Stimulated activated CD4-positive, alpha-beta T cell treated with anti-CD3 and anti-CD28 coated beads, Interleukin-15, amount 100 ng/mL, for 1 hour (primary cell): ENCODE results near the gene IMMP1L.
"Not testable (repeated sequence)": the region's sequence is repeated elsewhere in the genome, so short reads cannot be mapped to it uniquely, and the experiment has no call there.

ENCODE experiments used
- DNase-seq, 2 donors: peaks; one replicate each; pipeline ENCODE4 v3.0.0-alpha.2; 2020; ENCODE audit warnings: low read depth in 1 of 2, low spot score in 1 of 2

IMMP1L gene, protein sequence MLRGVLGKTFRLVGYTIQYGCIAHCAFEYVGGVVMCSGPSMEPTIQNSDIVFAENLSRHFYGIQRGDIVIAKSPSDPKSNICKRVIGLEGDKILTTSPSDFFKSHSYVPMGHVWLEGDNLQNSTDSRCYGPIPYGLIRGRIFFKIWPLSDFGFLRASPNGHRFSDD

DNA sequence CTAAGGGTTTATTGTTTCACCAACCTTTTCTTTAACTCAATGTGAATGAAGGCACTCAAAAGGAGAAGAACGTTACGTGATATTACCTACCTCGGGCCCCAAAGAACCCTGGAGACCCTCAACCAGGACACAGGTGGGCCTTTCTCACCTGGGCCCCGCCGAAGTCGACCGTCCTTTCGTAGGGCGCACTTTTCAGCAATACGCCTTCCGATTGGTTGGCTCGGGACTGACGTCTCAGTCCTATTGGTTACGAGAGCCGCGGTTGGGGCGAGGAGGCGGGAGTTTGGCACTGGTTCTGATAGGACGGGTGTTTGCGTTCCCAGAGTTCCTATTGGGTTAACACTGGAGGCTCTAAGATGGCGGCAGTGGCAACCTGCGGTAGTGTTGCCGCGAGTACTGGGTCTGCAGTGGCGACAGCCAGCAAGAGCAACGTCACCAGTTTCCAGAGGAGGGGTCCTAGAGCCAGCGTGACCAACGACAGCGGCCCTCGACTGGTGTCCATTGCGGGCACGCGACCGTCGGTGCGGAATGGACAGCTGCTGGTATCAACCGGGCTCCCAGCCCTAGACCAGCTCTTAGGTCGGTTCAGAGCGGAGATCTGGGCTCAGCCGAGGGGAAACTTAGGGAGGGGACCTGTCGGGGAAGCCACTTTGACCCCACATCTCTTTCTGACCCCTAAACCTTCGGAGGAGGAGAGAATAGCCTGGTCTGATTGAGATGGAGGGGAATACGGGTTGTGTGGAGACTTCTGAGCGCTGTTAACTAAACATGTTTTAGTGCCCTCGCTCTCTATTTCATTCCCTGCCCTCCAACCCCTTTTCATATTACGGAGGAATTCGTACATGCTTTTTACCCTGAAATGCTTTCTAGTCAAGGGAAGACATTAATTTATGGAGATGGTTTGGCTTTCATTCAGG lies at the start of gene IMMP1L, which contains the start of gene ELP4:
Gene IMMP1L (minus strand): TSS at position 194 of the 917 bp plus-strand sequence. CDS start 46,346 bp downstream, outside the sequence.
Gene ELP4 (plus strand): TSS at position 339 of the 917 bp plus-strand sequence. CDS start 18 bp downstream, at position 357.
- DNase-seq: peak; percentile 84 to 85

DNA sequence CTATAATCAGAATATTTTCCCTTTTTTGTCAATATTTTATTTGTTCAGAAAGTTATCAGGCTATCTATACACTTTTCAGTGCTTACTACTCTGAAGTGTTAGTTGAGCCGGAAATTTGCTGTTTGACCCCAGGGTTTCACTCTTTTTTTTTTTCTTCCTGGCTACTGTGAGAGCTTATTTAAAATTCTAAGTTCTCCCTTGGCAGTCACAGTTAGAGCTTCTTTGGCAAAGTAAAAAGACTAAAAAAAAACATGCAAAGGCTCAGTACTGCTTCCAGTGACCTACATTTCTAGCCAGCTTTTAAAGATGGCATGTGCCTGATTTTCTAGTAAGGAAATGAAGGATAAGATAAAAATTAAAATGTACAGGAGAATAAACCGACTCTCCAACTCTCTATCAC lies 48.6 kb upstream of the IMMP1L start:
- DNase-seq: no peak

DNA sequence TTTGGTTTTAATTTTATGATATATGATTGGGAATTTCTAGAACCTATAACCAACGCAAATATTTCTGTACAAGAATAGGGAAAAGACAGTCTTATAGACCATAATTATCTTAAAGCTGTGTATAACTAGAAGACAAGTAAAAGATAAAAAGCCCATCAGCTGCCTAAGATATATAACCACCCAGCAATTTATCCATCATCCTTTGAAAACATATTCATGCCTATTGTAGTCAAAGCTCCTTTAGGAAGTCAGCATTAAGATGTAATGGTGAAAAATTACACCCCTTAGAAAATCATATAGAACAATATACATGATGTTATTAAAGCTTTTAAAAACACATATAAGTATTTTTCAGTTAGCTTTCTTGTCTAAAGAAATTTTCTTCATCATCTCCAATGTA lies 46.5 kb upstream of the IMMP1L start:
- DNase-seq: no peak

DNA sequence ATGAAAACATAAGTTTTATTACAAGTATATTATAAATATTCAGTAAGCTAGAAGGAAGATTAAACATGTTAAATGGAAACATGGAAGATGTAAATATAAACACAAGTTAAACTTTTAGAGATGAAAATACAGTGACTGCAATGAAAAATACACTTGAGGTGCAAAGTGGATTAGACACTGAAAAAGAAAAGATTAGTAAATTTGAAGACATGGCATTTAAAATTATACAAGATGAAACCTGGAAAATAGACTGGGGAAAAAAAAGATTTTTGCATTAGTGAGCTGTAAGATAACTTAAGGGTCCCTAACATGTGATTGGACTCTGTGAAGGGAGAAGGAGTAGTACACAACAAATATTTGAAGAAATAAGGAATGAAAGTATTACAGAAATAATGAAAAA lies 33.4 kb upstream of the IMMP1L start:
- DNase-seq: no peak

DNA sequence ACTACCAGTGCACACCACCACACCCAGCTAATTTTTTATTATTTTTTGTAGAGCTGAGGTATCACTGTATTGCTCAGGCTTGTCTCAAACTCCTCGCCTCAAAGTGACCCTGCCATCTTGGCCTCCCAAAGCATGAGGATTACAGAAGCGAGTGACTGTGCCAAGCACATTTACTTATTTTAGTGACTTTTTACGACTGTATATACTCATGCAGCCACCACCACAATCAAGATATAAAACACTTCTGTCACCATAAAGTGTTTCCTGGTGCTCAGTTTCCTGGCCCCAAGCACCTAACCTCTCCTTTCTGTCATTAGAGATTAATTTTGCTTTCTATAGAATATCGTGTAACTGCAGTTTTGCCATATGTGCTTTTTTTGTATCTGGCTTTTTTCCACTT lies 26.1 kb upstream of the IMMP1L start:
- DNase-seq: no peak

DNA sequence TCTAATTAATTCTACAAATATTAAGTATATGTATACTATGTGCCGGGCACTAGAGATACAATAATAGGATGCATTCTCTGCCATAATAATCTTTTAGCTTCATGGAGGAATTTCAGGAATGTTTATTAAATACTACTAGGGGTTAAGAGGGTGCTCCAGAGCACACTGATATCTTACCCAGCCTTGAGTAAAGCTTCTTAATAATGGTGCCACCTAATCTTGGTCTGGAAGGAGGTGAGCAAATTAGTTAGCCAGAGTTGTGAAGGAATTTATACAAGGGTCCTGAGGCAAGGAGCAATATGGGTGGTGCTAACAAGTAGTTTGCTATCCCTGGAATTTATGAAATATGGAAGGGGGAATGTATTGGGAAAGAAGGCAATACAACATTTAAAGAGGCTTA lies 21.9 kb upstream of the IMMP1L start:
- no peak for DNase-seq

DNA sequence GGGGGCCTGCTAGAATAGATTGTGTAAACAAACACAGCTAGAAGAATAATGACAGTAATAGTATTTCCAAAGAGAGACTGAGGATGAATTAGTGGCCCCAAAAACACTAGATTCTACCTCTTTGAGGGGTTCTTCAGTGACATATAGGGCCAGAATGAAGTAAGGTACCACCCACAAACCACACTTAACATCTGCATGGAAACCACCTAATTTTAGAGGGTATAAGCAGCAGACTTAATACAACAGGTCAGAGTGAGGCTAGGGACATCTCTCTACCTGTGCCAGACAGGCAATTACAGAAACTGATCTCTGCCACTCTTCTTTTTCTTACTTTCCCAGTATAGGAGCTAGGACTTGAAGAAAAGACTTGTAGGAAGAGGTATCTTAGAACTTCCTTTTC lies 20.3 kb upstream of the IMMP1L start:
- no peak for DNase-seq

DNA sequence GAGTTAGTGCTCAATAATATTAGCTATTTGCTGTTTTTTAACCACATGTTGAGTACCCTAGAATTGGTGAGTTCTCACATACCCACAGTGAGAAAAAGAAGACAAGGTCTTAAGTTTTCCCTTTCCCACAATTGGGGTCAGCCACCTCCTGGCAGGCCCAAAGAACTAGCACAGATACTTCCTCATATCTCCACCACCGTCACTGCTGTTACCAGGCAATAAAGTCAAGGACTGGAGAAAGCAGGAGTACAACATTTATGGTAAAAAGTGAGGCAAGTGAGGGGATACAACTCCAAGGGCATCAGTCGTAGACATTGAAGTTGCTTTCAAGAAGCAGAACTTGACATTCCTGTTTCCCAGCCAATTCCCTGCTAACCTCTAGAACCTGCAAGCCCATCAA lies 19.8 kb upstream of the IMMP1L start:
- no peak for DNase-seq

DNA sequence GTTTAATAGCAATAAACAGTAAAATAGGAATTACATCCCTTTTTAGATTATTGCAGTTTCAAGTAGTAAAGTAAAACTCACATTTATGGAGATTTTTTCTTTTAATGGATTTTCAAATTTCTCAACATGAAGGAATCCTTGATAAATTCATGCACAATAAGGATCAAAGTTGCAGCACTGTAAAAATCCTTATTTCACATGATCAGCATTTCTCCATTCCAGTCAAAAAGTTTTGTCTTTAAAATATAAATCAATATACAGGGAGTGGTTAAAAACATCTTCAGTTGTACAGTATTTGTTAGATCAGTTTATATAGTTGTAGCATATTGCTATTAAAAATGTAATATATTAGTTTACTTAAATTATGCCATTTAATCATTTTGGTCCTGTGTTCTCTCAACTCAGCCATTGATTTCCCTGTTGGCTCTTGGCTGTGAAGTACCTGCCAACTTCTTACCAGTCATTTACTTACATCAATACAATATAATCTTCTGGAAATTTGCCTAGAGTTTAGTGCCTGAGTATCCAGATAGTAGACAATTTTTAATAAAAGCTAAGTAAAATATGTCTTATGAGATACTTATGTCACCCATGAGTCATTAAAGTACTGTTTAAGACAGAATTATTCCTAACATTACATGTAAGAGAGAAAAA lies 12.2 kb upstream of the IMMP1L start:
- no peak for DNase-seq

DNA sequence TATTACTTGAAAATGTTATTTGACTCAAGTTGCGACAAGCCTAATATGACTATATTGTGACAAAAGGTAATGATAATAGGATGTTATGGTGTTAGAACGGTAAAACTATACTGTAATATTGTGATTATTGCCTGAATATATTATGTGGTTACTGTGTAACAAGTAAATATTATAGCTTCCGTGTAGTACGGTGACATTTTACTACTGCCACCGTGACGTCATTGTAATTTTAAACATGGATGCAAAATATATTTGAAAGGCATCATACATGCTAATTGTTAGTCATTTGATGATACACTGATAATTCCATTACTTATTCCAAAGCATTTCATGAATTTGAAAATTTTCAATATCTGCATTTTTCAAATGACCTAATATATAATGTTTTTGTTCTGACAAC lies 2.7 kb upstream of the IMMP1L start:
- DNase-seq: no peak

DNA sequence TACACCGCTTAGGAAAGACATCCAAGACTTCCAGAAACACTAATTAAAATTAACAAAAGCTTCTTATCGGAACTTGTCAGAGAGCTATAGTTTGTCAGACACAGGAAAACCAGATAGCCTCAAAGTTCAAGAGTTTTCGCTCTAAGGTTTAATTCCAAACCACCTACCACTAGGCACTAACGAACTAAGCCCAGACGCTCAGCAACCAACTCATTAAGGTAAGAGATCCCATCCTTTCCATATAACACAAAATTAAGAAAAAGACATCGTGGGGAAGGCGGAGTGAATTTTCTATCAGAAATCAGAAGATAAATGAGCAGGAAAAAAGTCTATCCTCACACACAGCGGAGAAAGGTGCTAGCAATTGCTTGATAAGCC lies 382 bp downstream of the IMMP1L start:
- DNase-seq: no peak

DNA sequence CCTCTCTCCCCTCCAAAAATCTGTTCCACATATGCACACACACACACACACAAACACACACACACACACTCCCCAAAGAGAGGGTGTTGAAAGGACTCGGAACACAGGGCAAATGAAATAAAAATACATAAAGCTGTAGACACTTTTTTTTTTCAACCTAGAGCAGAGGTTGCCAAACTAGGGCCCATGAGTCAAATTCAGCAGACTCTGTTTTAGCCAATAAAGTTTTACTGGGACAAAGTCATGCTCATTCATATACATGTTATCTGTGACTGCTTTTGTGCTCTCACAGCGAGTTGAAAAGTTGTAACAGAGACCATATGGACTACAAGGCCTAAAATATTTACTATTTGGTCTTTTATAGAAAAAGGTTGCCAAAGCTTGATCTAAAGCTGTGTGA lies 8.9 kb downstream of the IMMP1L start:
- no peak for DNase-seq

DNA sequence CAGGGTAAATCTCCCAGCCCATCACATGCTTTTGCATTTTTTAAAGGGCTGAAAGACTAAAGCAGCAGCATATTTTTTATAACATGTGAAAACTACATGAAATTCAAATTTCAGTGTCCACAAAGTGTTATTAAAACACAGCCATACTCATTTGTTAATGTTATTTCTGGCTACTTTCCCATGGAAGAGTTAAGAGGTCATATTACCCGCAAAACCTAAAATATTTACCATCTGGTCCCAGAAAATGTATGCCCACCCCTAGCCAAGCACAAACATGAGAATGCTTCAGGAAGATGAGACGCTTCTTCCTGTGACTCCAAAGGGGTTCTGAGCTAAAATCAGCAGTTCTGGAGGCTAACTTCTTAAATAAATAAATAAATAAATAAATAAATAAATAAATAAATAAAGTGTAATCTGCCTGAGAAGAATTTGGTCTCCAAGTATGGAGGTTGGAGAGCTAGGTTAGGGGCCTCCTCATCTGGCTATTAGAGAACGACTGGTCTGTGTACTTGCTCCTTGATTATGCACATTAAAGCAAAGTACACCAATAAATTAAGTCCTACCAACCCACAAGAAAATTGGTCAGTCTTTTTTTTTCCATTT lies 9.7 kb downstream of the IMMP1L start:
- DNase-seq: no peak

DNA sequence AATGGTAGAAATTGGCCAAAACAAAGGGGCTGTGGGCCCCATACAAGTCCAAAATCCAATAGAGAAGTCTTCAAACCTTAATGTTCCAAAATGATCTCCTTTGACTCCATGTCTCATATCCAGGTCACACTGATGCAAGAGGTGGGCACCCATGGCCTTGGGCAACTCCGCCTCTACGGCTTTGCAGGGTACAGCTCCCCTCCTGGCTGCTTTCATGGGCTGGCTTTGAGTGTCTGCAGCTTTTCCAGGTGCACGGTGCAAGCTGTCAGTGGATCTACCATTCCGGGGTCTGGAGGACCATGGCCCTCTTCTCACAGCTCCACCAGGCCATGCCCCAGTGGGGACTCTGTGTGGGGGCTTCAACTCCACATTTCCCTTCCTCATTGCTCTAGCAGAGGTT lies 15.7 kb downstream of the IMMP1L start:
- not testable (repeated sequence) for DNase-seq

DNA sequence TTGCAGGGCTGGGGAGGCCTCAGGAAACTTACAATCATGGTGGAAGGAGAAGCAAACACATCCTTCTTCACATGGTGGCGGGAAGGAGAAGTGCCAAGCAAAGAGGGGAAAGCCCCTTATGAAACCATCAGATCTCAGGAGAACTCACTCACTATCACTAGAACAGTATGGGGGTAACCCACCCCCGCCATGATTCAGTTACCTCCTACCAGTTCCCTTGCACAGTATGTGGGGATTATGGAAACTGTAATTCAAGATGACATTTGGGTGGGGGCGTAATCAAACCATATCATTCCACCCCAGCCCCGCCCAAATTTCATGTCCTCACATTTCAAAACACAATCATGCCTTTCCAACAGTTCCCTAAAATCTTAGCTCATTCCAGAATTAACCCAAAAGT lies 16.2 kb downstream of the IMMP1L start:
- DNase-seq: no peak

DNA sequence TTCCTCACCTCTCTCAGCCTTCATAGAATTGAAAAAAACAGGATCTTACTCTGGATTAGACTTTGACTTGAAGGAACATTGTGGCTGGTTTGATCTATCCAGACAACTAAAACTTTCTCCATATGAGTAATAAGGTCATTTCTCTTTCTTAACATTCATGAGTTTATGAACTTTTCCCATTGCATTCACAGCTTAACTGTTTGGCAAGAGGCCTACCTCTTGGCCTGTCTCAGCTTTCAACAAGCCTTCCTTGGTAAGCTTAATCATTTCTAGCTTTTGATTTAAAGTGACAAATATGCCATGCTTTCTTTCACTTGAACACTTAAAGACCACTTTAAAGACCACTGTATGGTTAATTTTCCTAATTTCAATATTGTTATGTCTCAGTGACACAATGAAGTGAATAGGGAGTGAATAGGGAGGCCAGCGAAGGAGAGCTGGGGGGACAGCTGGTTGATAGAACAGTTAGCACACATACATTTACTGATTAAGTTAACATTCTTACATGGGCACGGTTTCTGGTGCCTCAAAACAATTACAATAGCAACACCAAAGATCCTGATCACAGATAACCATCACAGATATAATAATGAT lies 17.0 kb downstream of the IMMP1L start:
- DNase-seq: no peak

DNA sequence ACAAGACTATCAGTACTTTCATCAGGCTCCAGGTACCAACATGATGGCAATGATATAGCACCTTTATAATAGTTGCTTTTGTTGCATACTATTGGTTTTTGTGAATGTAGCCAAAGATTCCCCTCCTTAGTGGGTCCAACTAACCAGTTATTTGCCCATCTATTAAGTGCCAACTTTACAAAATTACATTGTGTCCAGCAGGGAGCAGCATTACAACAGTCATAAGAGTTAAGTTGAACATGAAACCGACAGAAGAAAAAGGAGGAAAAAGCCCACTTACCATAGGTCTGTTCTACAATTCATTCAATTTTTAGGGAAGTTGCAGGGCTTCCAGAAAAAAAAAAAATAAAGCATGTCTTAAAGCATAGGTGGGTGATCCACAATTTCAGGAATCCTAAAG lies 21.6 kb downstream of the IMMP1L start:
- DNase-seq: no peak

DNA sequence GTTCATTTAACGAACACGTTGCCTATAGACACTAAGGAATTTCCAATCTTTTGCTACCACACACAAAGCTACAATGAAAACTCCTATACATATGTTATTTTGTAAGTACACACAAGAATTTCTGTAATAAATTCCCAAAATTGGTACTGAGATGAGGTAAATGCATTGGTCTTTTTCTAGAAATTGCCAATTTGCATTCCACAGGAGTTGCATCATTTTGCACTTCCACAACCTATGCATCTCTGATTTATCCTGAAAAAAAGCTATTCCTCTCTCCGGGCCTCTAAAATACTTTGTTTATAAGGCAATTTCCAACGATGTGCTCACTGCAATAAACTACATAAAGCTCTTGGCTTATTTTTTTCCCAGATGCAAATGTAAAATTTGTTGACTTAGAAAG lies 24.9 kb downstream of the IMMP1L start:
- no peak for DNase-seq

DNA sequence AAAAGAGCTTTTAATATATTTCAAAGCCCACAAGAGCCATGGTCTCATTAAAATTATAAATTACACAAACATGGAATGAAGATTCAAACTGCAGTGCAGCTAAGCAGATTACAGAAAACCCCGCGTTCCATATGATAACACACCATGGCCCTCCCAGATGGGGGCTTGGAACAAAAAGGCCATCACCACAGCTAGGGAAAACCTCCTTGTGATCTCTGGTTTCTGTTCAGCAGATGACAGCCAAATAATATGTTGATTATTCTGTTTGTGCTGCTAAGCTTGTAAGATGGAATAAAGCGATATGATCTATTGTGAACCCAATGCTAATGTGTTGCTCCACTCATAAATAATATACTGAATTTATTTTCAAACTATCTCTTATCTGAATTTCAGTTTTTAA lies 28.5 kb downstream of the IMMP1L start:
- no peak for DNase-seq

DNA sequence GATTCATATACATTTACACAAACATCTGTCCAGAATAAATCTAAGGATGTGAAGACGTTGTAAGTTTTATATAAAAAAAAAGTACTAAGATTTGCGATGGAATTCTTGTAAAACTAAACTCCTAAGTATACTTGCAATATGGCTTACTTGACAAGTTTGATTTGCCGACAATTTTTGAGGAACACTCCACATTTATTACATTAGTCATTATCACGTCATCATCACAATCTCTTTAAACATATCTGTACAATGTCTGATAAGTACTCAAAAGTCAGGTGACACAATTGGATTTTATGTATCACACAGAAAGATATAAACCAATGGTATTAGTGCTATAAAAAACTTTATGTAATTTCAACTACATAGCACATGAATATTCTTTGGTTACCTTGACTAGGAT lies 30.4 kb downstream of the IMMP1L start:
- no peak for DNase-seq

DNA sequence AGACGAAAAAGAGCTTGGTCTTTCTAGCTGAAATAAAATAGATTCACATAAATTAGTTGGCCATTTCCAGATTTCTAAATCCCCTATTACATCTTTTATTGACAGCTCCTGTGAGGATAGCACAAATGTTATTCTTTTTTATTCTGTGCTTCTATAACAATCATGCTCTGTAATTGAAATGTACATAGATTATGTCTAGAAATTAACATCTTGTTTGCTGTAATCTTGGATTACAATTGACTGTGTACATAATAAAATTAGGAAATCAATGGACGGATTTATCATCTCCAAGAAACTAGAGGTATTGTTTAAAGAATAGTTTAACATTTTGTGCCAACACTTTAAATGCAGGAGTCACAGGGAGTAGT lies 31.2 kb downstream of the IMMP1L start:
- no peak for DNase-seq
